Tibial nerve (tissue), 4 donors: ENCODE data around the gene GALNT4.

Experiments
- EP300 ChIP-seq, 2 donors: sonication (generic); formaldehyde crosslinking; IDR thresholded peaks; one replicate each; pipeline ENCODE4 v1.6.1; 2017; ENCODE audit warnings: antibody characterized with exemption in 2 of 2, mild to moderate bottlenecking in 1 of 2
- POLR2A ChIP-seq, 2 donors: fragments of 450-650 bp; IDR thresholded peaks; one replicate each; pipeline ENCODE4 v1.6.1; 2017; ENCODE audit warnings: antibody characterized with exemption in 2 of 2, mild to moderate bottlenecking in 2 of 2, moderate library complexity in 2 of 2
- TF ChIP-seq, protein P1 (sequence below), 5 experiments: fragments of 200-600 bp in 3 of 5; fragments of 450-650 bp in 2 of 5; sonication (generic) in 3 of 5; IDR thresholded peaks; one replicate each; pipeline ENCODE4 v1.5.1; 2016 to 2019; ENCODE audit warnings: antibody characterized with exemption in 5 of 5, mild to moderate bottlenecking in 3 of 5, moderate library complexity in 2 of 5

GRCh38 chr12:89486264-89486663 is 38.3 kb downstream of the GALNT4 start:
- TF ChIP-seq, protein P1, sequence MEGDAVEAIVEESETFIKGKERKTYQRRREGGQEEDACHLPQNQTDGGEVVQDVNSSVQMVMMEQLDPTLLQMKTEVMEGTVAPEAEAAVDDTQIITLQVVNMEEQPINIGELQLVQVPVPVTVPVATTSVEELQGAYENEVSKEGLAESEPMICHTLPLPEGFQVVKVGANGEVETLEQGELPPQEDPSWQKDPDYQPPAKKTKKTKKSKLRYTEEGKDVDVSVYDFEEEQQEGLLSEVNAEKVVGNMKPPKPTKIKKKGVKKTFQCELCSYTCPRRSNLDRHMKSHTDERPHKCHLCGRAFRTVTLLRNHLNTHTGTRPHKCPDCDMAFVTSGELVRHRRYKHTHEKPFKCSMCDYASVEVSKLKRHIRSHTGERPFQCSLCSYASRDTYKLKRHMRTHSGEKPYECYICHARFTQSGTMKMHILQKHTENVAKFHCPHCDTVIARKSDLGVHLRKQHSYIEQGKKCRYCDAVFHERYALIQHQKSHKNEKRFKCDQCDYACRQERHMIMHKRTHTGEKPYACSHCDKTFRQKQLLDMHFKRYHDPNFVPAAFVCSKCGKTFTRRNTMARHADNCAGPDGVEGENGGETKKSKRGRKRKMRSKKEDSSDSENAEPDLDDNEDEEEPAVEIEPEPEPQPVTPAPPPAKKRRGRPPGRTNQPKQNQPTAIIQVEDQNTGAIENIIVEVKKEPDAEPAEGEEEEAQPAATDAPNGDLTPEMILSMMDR (IDR thresholded peaks at IDR 0.05), result no peak
- TF ChIP-seq POLR2A (IDR thresholded peaks at IDR 0.05), result no peak
- no peak for TF ChIP-seq EP300 (IDR thresholded peaks at IDR 0.05)
